Measurements from ENCODE around the gene THAP4. TPM values are rescaled to one million over a fixed set of nuclear protein-coding genes. Genes with fewer than 3 reads are reported as not detected.

Gene THAP4
- total and polyA plus RNA-seq, 2 of the 4 experiments (the other 2 are of a cell fraction), result 33.9 to 55.1 TPM

GRCh38 chr2:241640165-241640795 is 3.3 kb upstream of the THAP4 start:
- Histone ChIP-seq H3K27ac (ENCODE audit: insufficient read depth, low read length) (no peak overlapping the region), H3K4me2 (ENCODE audit: low read depth, low read length) (no peak overlapping the region), H3K27me3 (ENCODE audit: control insufficient read depth, insufficient read depth, low read length) (no peaks in the 10 kb centered on the region), H2AK9ac (replicated peaks; ENCODE audit: low read depth, low read length, poor library complexity) (no peak overlapping the region), H2BK20ac (ENCODE audit: low read depth, low read length) (no peak overlapping the region), H3K79me1 (ENCODE audit: low read depth in 1 of 2, low read length in 2 of 2) (peaks cover 26 to 68% of the 10 kb centered on the region in 2 experiments), H3K36me3 (ENCODE audit: control insufficient read depth, insufficient read depth, low read length) (peaks cover 6% of the 10 kb centered on the region; the same call in 1 of the 2 replicates), H3K9me3 (ENCODE audit: control insufficient read depth, insufficient read depth, low read length) (no peaks in the 10 kb centered on the region), H4K8ac (ENCODE audit: low read depth in 2 of 2, low read length in 2 of 2) (no peak overlapping the region), H3K56ac (ENCODE audit: extremely low read depth, insufficient read depth, low read length) (no peak overlapping the region), H3K4me1 (ENCODE audit: control insufficient read depth, insufficient read depth, low read length) (peaks cover 3% of the 10 kb centered on the region; the same call in 1 of the 2 replicates), H3K9ac (ENCODE audit: low read depth, low read length) (no peak overlapping the region), H3K9me1 (ENCODE audit: insufficient read depth, low read length) (peaks cover 8% of the 10 kb centered on the region), H3K23ac (ENCODE audit: low read depth, low read length) (no peak overlapping the region), H3K18ac (ENCODE audit: low read depth, low read length) (no peak overlapping the region), H4K91ac (ENCODE audit: insufficient read depth, low read depth, low read length) (no peak overlapping the region), H2AK5ac (ENCODE audit: low read depth, low read length) (no peak overlapping the region), H4K20me1 (ENCODE audit: insufficient read depth, low read length) (peaks cover 66% of the 10 kb centered on the region), H2AFZ (replicated peaks; ENCODE audit: low read length, poor library complexity) (no peak overlapping the region), H4K5ac (ENCODE audit: low read depth, low read length) (no peak overlapping the region), H2BK120ac (ENCODE audit: low read depth, low read length) (no peak overlapping the region), H3K14ac (replicated peaks; ENCODE audit: low read depth, low read length) (no peak overlapping the region), H3K4me3 (ENCODE audit: insufficient read depth, low read depth, low read length) (no peak overlapping the region), H2BK5ac (ENCODE audit: low read depth, low read length, poor library complexity, severe bottlenecking) (no peak overlapping the region), H3K4ac (ENCODE audit: low read depth, low read length) (no peak overlapping the region), H2BK15ac (ENCODE audit: low read depth, low read length) (no peak overlapping the region)
- intact Hi-C loops (cut with micrococcal nuclease), result no loop called here
- dilution Hi-C loops (cut with HindIII; ENCODE audit: low sequenced_read_pairs, unreplicated experiment), result no loop called here
- no TSS peak for BruUV-seq (replicated peaks)
- CTCF ChIA-PET, result no interaction called here
- TF ChIP-seq CTCF (conservative IDR thresholded peaks at IDR 0.05; ENCODE audit: low read depth, low read length) (no peak), USF2 (IDR thresholded peaks at IDR 0.05; ENCODE audit: low read depth, low read length) (no peak)
- in situ Hi-C loops (cut with MboI; ENCODE audit: low sequenced_read_pairs), result no loop called here
- DNase-seq (no peak), ATAC-seq (ENCODE audit: low read depth) (no peak)
- POLR2A ChIA-PET (ENCODE audit: unreplicated experiment), result no interaction called here
- 96% methylated on average over 5 of the region's 8 CpGs; no CpG with 5 or more reads in 1 of the 2 experiments for WGBS, 2 experiments (ENCODE audit: extremely low coverage in 2 of 2, insufficient read length in 1 of 2)
